Stimulated activated CD8-positive, alpha-beta memory T cell treated with anti-CD3 and anti-CD28 coated beads, Interleukin-7, amount 100 ng/mL, for 48 hours (primary cell): ENCODE measurements around the gene OBSCN.

Source experiments
- DNase-seq, 2 donors: peaks; one replicate each; pipeline ENCODE4 v3.0.0-alpha.2; 2020; ENCODE audit warnings: low read depth in 1 of 2; ENCODE audit errors: extremely low read depth in 1 of 2

Gene OBSCN

DNA sequence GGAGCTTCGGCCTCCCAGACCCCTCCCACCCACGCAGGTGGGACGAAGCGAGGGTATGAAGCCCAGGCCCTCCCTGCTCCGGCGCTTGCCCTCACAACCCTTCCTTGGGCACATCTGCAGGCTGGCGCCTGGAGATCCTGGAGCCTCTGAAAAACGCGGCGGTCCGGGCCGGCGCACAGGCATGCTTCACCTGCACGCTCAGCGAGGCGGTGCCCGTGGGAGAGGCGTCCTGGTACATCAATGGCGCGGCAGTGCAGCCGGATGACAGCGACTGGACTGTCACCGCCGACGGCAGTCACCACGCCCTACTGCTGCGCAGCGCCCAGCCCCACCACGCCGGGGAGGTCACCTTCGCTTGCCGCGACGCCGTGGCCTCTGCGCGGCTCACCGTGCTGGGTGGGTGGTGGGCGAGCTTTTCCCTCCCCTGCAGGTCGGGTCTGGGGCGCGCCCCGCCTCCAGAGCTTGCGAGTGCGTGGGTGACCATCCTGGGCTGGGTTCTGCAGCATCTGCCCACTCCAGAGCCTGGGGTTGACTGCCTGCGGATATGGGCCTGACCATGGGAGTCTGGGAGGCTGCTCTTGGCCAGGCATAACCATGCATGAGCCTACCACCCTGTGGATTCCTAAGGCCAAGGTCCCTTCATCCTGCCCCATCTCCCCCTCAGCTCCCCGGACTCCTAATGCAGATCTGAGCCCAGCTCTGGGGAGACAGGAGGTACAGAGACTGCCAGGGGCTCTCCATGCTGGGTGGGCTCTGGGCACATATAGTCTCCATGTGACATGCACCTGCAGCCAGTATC, 108.9 kb downstream of the OBSCN start:
- DNase-seq, result no peak

DNA sequence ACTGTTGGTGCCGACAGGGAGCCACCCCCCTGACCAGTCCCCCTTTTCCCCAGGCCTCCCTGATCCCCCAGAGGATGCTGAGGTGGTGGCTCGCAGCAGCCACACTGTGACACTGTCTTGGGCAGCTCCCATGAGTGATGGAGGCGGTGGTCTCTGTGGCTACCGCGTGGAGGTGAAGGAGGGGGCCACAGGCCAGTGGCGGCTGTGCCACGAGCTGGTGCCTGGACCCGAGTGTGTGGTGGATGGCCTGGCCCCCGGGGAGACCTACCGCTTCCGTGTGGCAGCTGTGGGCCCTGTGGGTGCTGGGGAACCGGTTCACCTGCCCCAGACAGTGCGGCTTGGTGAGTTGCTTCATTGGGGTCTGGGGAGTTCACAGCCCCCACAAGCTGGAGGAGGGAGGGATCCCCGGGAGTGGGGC, 109.6 kb downstream of the OBSCN start:
- no peak for DNase-seq

DNA sequence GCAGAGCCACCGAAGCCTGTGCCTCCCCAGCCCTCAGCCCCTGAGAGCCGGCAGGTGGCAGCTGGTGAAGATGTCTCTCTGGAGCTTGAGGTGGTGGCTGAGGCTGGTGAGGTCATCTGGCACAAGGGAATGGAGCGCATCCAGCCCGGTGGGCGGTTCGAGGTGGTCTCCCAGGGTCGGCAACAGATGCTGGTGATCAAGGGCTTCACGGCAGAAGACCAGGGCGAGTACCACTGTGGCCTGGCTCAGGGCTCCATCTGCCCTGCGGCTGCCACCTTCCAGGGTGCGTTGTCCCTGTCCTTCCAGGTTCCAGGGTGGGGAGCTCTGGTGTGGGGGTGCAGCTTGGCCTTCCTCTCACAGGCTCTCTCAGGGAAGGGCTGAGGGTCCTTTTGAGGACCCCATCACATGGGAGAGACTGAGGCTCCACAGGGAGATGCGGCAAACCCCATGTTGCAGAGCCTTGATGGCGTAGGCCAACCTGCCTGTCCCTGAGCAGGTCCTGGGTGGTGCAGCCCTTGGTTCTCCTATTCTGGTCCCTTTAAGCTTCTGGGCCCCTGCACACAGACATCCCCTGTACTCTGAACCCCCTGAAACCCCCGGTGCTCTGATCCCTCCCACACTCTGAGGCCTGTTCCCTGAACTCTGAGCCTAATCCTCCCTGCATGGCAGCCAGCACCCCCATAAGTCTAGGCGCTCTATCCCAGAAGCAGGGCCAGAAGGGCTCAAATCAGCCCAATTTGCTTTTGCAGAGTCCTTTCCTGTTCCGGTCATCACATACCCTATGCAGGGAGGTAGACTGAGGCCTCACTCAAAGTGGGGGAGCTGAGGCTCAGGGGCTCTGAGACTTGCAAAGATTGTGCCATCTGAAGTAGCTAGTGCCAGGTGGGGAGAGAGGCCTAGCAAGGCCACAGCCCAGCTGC, 110.3 kb downstream of the OBSCN start:
- no peak for DNase-seq

DNA sequence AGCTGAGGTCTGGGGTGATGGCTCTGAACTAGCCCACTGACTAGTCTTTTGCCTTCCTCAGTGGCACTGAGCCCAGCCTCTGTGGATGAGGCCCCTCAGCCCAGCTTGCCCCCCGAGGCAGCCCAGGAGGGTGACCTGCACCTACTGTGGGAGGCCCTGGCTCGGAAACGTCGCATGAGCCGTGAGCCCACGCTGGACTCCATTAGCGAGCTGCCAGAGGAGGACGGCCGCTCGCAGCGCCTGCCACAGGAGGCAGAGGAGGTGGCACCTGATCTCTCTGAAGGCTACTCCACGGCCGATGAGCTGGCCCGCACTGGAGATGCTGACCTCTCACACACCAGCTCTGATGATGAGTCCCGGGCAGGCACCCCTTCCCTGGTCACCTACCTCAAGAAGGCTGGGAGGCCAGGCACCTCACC, 111.0 kb downstream of the OBSCN start:
- DNase-seq, result no peak

DNA sequence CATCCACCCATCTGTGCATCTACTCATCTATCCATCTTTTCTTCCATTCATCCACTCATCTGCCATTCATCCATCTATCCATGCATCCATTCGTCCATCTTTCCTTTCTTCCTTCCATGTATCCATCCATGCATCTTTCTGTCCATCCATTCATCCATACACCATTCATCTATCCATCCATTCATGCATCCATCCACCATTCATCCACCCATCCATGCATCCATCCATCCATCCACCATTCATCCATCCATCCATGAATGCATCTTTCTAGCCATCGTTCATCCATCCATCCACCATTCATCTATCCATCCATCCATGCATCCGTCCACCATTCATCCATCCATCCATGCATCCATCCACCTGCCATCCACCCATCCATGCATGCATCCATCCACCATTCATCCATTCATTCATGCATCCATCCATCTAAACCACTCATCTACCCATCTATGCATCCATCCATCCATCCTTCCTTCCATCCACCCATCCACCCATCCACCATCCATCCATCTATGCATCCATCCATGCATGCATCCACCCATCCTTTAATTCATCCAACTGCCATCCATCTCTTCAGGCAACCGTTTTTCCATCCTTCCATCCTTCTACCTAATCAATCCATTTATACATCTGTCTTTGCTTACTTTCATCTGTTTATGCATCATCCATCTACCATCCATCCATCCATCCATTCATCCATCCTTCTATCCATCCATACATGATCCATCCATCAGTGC, 111.7 kb downstream of the OBSCN start:
- DNase-seq, result no peak

DNA sequence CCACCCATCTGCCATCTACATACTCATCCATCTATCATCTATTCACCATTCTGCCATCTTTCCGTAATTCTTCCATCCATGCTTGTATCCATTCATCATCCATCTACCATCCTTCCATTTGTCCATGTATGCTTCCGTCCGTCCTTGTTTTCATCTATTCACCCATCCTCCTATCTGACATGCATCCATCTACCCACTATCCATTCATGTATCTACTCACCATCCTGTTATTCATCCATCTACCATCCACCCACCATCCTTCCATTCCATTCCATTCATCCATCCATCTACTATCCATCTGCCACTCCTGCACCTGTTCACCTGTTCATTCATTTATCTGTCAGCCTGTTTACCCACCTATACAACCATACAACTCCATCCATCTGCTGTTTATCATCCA, 112.5 kb downstream of the OBSCN start:
- no peak for DNase-seq

DNA sequence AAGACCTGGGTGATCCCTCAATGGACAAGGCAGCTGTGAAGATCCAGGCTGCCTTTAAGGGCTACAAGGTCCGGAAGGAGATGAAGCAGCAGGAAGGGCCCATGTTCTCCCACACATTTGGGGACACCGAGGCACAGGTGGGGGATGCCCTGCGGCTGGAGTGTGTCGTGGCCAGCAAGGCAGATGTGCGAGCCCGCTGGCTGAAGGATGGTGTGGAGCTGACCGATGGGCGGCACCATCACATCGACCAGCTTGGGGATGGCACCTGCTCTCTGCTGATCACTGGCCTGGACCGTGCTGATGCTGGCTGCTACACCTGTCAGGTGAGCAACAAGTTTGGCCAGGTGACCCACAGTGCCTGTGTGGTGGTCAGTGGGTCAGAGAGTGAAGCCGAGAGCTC, 113.6 kb downstream of the OBSCN start:
- DNase-seq, result no peak

DNA sequence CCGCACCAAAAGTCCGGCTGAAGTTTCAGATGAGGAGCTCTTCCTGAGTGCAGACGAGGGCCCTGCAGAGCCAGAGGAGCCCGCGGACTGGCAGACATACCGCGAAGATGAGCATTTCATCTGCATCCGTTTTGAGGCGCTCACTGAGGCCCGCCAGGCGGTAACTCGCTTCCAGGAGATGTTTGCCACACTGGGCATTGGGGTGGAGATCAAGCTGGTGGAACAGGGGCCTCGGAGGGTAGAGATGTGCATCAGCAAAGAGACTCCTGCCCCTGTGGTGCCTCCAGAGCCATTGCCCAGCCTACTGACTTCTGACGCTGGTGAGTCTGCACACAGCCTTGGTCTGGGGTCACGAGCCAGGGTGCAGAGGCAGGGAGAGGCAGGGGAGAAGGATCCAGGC, 114.1 kb downstream of the OBSCN start:
- DNase-seq, result no peak

DNA sequence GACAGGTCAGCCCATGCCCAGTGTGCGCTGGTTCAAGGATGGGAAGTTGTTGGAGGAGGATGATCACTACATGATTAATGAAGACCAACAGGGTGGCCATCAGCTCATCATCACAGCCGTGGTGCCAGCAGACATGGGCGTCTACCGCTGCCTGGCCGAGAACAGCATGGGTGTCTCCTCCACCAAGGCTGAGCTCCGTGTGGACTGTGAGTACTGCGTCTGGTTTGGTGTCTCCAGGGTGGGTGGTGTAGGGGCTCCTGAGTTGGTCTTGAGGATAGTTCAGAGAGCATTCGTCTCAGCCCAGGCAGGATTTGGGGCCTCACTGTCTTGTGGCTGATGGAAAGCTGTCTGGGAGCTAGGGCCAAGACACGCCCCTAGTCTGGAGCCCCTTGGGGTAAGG, 115.6 kb downstream of the OBSCN start:
- no peak for DNase-seq

DNA sequence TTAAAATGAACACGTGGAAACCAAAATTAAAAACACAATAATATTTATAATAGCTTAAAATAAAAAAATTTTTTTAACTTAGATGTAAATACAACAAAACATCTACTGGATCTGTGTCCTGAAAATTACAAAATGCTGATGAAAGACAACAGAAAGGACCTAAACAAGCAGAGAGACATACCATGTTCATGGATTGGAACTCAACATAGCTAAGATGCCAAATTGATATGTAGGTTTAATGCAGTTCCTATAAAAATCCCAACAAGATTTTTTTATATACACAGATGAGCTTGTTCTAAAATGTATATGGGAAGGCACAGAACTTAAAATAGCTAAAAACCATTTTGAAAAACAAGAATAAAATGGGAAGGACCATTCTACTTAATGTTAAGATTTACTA, 117.4 kb downstream of the OBSCN start:
- no peak for DNase-seq

DNA sequence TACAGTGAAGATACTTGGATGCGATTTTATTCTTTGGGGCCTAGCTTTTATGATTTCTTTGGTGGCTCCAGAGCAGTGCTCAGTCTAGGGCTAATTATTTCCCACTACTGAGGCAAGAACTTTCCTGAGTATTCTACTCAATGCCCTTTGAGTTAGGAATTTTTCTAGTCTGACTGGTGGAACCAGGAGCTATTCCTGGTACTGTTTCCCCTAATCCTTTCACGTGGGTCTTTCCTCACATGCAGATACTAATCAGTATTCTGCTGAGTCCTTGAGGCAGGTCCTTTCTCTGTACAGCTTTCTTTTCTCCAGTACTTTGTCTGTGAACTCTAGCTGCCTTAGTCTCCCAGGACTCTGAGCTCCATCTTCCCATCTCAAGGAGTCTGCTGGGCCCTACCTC, 122.0 kb downstream of the OBSCN start:
- no peak for DNase-seq

DNA sequence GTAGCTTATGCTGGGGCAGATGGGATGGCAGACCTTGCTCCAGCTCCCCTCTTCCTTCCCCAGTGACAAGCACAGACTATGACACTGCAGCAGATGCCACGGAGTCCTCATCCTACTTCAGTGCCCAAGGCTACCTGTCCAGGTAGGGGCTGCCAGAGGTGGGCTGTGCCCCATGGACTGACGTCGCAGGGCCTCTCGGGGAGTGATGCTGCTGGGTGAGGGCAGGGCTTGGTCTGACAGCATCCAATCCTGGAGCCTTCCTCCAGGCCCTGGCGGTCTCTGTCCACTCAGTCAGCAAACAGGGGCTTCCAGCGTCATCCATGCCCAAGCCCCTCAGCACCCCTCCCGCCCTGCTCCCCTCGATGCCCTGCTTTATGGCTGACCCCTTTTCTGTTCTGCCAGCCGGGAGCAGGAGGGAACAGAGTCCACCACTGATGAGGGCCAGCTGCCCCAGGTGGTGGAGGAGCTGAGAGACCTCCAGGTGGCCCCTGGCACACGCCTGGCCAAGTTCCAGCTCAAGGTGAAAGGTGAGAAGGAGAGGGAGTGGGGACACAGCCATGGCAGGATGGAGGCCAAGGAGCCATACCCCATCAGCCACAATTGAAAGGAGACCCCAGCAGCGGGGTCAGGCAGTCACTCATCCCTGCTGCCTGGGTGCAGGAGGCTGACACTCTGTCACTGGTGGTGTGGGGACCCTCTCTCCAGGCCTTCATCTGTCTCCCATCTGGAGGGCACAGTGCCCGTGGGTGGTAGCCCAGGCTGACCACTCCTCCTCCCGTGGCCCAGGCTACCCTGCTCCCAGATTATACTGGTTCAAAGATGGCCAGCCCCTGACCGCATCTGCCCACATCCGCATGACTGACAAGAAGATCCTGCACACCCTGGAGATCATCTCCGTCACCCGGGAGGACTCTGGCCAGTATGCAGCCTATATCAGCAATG, 125.2 kb downstream of the OBSCN start:
- DNase-seq, result no peak

DNA sequence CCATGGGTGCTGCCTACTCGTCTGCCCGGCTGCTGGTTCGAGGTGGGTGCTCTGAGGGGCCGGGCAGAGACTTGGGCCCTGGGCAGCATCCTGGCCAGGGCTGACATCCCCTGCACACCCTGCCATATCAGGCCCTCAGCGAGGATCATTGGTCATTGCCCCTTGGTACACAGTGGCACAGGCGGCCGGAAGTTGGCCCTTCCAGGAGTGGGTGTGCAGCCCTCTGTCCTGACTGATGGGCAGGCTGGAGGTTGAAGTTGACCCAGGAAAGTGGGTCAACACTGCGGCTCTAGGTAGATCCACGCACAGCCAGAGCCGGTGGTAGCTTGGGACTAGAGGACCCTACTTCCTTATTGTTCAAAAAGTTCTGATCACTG, 125.9 kb downstream of the OBSCN start:
- no peak for DNase-seq

DNA sequence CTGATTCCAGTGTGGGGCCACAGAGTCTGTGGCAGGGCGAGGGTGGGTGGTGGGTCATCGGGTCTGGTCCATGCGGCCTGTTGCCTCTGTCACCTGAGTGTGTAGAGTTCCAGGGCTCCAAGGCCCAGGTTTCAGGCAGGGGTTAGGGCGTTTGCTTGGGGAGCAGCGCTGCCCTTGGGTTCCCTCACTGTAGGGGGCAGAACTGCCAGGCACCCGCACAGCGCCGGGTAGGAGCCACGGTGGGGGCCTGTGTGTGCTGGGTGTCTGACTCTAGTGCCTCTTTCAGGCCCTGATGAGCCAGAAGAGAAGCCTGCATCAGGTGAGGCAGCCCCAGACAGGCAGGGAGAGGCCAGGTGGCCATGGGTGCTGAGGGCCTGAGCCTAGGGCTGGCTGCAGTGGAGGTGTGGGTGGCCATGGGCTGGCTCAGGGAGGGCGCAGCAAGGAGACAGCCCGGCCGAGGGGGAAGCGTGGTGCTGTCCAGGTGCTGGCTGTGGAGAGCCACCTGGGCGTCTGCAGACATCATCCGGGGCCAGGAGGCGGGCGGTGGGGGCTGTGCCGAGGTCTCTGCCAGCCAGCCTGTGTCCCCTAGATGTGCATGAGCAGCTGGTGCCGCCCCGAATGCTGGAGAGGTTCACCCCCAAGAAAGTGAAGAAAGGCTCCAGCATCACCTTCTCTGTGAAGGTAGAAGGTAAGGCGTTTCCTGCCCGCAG, 126.5 kb downstream of the OBSCN start:
- DNase-seq, result no peak

DNA sequence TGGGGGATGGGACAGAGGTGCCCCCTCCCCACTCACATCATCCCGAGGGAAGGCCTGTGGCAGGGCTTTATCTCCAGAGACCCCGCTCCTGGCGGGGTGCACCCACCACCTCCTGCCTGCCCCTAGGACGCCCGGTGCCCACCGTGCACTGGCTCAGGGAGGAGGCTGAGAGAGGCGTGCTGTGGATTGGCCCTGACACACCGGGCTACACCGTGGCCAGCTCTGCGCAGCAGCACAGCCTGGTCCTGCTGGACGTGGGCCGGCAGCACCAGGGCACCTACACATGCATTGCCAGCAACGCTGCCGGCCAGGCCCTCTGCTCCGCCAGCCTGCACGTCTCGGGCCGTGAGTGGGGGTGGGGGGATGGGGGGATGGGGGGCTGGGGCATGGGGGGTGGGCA, 127.1 kb downstream of the OBSCN start:
- DNase-seq, result no peak

DNA sequence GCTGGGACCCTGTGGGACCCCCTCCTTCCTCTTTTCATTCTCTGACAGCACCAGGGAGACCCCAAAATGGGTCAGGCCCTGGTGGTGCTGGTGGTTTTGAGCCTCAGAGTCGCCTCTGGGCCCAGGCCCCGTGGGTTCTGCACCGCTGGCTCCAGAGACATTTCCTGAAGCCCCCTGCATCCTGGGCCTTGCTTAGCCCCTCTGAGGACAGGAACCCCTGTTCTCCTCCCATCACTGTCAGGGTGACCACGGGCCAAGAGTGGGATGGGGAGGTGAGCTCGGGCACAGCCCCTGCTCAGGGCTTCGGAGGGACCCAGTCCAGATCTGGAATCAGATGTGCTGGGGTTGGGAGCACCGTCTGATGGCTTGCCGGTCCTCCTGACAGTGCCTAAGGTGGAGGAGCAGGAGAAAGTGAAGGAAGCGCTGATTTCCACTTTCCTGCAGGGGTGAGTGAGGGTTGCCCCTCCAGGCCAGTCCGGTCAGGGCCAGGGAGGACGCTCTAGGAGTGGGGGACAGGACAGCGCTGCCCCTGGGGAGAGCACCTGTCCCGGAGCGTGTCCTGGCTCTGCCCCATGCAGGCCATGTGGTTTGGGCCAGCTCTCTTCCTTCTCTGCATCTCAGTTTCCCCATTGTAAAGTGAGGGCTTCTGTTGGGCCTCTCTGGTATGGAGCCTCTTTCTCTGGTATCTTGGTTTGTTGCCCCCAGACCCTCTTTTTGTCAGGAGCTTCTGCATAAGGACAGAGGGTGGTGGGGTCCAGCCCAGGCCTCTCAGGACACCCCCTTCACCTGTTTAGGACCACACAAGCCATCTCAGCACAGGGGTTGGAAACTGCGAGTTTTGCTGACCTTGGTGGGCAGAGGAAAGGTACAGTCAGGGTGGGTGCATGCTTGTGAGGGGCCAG, 127.8 kb downstream of the OBSCN start:
- DNase-seq, result no peak

DNA sequence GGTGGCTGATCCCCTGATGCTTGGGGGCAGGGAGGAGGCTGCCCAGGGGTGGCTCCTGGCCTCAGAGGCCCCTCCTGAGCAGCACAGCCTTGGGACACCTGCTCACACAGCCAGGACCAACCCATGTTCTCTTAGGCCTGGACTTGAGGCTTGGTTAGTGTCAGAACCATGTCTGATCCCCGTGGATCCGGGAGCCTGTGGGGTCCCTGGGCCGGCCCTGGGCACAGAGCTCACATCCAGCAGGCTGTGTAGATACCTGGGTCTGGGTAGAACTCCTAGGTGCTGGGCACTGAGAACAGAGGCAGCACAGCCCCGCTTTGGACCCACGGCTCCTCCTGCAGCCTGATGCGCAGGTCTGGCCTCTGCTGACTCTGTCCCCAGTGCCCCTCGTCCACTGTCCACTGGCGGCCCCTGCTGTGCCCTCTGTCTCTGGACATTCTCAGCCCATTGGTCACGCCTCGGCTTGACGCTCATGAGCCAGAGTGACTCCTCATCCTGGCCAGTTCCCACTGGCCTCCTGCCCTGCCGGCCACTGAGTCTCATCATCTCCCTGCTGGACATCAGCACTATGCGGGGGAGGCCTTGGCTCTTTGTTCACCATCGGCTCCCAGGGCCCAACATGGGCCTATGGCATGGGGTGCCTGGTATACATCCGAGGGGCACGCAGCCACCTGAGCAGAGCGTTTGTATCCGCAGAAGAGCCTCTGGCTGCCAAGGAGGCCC, 128.6 kb downstream of the OBSCN start:
- DNase-seq, result no peak

DNA sequence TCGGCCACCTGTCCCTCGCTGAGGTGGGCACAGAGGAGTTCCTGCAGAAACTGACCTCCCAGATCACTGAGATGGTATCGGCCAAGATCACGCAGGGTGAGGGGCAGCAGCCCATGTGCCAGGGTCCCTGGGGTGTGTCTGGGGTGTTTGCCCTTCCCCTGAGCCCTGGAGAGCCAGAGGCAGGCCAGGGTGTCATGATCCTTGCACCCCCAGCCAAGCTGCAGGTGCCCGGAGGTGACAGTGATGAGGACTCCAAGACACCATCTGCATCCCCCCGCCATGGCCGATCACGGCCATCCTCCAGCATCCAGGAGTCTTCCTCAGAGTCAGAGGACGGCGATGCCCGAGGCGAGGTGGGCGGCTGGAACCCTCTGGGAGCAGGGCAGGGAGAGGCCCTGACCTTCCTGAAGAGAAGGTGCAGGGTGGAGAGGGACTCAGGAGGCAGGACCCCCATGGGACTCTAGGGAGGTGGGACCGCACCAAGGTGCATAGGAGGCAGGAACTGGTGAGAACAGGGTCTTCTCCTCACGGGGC, 129.3 kb downstream of the OBSCN start:
- DNase-seq, result no peak
